Liver (tissue), 9 donors: ENCODE data around the gene BTNL9. TPM values are rescaled to one million over a fixed set of nuclear protein-coding genes. Genes with fewer than 3 reads are reported as not detected.

Source experiments
- DNase-seq: peaks from one replicate; pipeline ENCODE4 v3.0.0-alpha.2; 2017; ENCODE audit warnings: low spot score
- H3K27ac ChIP-seq, 2 donors: one replicate each; pipeline ENCODE4 v1.7.0; 2013; ENCODE audit warnings: inconsistent platforms in 2 of 2, low read length in 2 of 2, control low read depth in 1 of 2, low read depth in 1 of 2, mild to moderate bottlenecking in 1 of 2
- H3K27me3 ChIP-seq, 4 donors: one replicate each; pipeline versions ENCODE4 v1.6.1 to v1.7.0; 2013; ENCODE audit warnings: low read length in 3 of 4, inconsistent platforms in 1 of 4, mild to moderate bottlenecking in 1 of 4, moderate library complexity in 1 of 4; ENCODE audit not compliant: control insufficient read depth in 4 of 4, insufficient read depth in 4 of 4
- H3K36me3 ChIP-seq, 4 donors: one replicate each; pipeline versions ENCODE4 v1.6.1 to v1.7.0; 2013; ENCODE audit warnings: low read length in 3 of 4, mild to moderate bottlenecking in 3 of 4, low read depth in 1 of 4, moderate library complexity in 1 of 4; ENCODE audit not compliant: control insufficient read depth in 4 of 4, insufficient read depth in 3 of 4
- H3K4me1 ChIP-seq, 4 donors: one replicate each; pipeline versions ENCODE4 v1.6.1 to v1.7.0; 2013; ENCODE audit warnings: low read length in 3 of 4, mild to moderate bottlenecking in 3 of 4, moderate library complexity in 1 of 4; ENCODE audit not compliant: control insufficient read depth in 4 of 4, insufficient read depth in 4 of 4
- H3K4me3 ChIP-seq, 3 donors: one replicate each; pipeline versions ENCODE4 v1.6.1 to v1.7.0; 2013; ENCODE audit warnings: low read length in 3 of 3, control low read depth in 1 of 3, low read depth in 1 of 3, mild to moderate bottlenecking in 1 of 3
- H3K9ac ChIP-seq, 2 donors: one replicate each; pipeline ENCODE4 v1.7.0; 2013; ENCODE audit warnings: low read length in 2 of 2, mild to moderate bottlenecking in 2 of 2, moderate library complexity in 2 of 2, control low read depth in 1 of 2, low read depth in 1 of 2
- H3K9me3 ChIP-seq, 4 donors: one replicate each; pipeline versions ENCODE4 v1.6.1 to v1.7.0; 2013; ENCODE audit warnings: low read length in 3 of 4; ENCODE audit not compliant: control insufficient read depth in 4 of 4
- ATF3 ChIP-seq: IDR thresholded peaks from 2 replicates; pipeline ENCODE4 v1.6.1; 2016; ENCODE audit warnings: antibody characterized with exemption
- CTCF ChIP-seq: fragments of 150-350 bp; IDR thresholded peaks from 2 replicates; pipeline ENCODE4 v1.5.1; 2017; ENCODE audit warnings: improper control_type of control experiment, low read depth, low read length; ENCODE audit not compliant: missing input control
- EGR1 ChIP-seq, 2 donors: IDR thresholded peaks; 2 replicates each; pipeline ENCODE4 v1.6.1; 2016 to 2018; ENCODE audit warnings: antibody characterized with exemption in 2 of 2, low read depth in 2 of 2
- FOXA1 ChIP-seq: IDR thresholded peaks from 2 replicates; pipeline ENCODE4 v1.6.1; 2016; ENCODE audit warnings: antibody characterized with exemption
- FOXA2 ChIP-seq: IDR thresholded peaks from 2 replicates; pipeline ENCODE4 v1.6.1; 2016; ENCODE audit warnings: antibody characterized with exemption
- GABPA ChIP-seq, 2 donors: IDR thresholded peaks in 1 of 2; conservative IDR thresholded peaks in 1 of 2; 2 replicates each; pipeline ENCODE4 v1.6.1; 2016; ENCODE audit warnings: antibody characterized with exemption in 2 of 2, mild to moderate bottlenecking in 1 of 2, moderate library complexity in 1 of 2
- HNF4A ChIP-seq, 2 donors: conservative IDR thresholded peaks; 2 replicates each; pipeline ENCODE4 v1.6.1; 2016; ENCODE audit warnings: antibody characterized with exemption in 2 of 2, mild to moderate bottlenecking in 2 of 2
- HNF4G ChIP-seq: IDR thresholded peaks from 2 replicates; pipeline ENCODE4 v1.6.1; 2016; ENCODE audit warnings: antibody characterized with exemption
- JUND ChIP-seq, 2 donors: IDR thresholded peaks; 2 replicates each; pipeline ENCODE4 v1.6.1; 2016; ENCODE audit warnings: antibody characterized with exemption in 2 of 2
- MAX ChIP-seq: IDR thresholded peaks from 2 replicates; pipeline ENCODE4 v1.6.1; 2016; ENCODE audit warnings: antibody characterized with exemption
- NR2F2 ChIP-seq: IDR thresholded peaks from 2 replicates; pipeline ENCODE4 v1.6.1; 2016; ENCODE audit warnings: antibody characterized with exemption
- RAD21 ChIP-seq, 2 donors: IDR thresholded peaks; 2 replicates each; pipeline ENCODE4 v1.6.1; 2016; ENCODE audit warnings: antibody characterized with exemption in 2 of 2, mild to moderate bottlenecking in 2 of 2
- REST ChIP-seq: IDR thresholded peaks from 2 replicates; pipeline ENCODE4 v1.6.1; 2016; ENCODE audit warnings: antibody characterized with exemption, mild to moderate bottlenecking
- RXRA ChIP-seq, 2 donors: IDR thresholded peaks; 2 replicates each; pipeline ENCODE4 v1.6.1; 2017 to 2018; ENCODE audit warnings: antibody characterized with exemption in 2 of 2, mild to moderate bottlenecking in 1 of 2
- SP1 ChIP-seq: IDR thresholded peaks from 2 replicates; pipeline ENCODE4 v1.6.1; 2018; ENCODE audit warnings: antibody characterized with exemption, mild to moderate bottlenecking
- TAF1 ChIP-seq: conservative IDR thresholded peaks from 2 replicates; pipeline ENCODE4 v1.6.1; 2016; ENCODE audit warnings: antibody characterized with exemption, mild to moderate bottlenecking
- YY1 ChIP-seq: IDR thresholded peaks from 2 replicates; pipeline ENCODE4 v1.6.1; 2016; ENCODE audit warnings: antibody characterized with exemption, mild to moderate bottlenecking
- ZBTB33 ChIP-seq: IDR thresholded peaks from 2 replicates; pipeline ENCODE4 v1.6.1; 2016; ENCODE audit warnings: antibody characterized with exemption
- WGBS: extraction: QIAGEN DNeasy Blood & Tissue Kit; methylation state at CpG from one replicate; pipeline ENCODE4 v1.1.7; 2013; 5-methylcytosine and 5-hydroxymethylcytosine counted together
- polyA plus RNA-seq, 2 donors: library from polyadenylated mRNA; stranded (reverse) in 1 of 2; unstranded in 1 of 2; fragments of 200-250 nt in 1 of 2; fragments of >200 nt in 1 of 2; fragmentation: Nextera tagmentation in 1 of 2; extraction: Ambion mirVana in 1 of 2; gene quantifications; one replicate each; pipeline versions ENCODE4 v1.2.1 to v1.2.3, GENCODE V29; 2013 to 2015
- total RNA-seq, 2 donors: library from RNA; depleted of rRNA; stranded (reverse); fragments of >200 nt; gene quantifications; one replicate each; pipeline ENCODE4 v1.2.3, GENCODE V29; 2014
- donor health status: healthy.
- donor health status: healthy.
- donor health status: healthy.
- donor health status: healthy.
- donor health status: healthy.

BTNL9 gene
- total and polyA plus RNA-seq, 4 donors, result 1.4 to 12.0 (median 4.7) TPM

- TF ChIP-seq REST (no peak), YY1 (no peak), ATF3 (no peak), EGR1 (IDR thresholded peaks at IDR 0.05; ENCODE audit: low read depth in 2 of 2) (no peak), NR2F2 (no peak), SP1 (no peak), CTCF (no peak), FOXA1 (no peak)
Measured at GRCh38 chr5:181020688-181021087, 19.4 kb upstream of the BTNL9 start (continued).

GRCh38 chr5:181024245-181025064, 15.6 kb upstream of the BTNL9 start:
- H3K36me3 ChIP-seq, result no peaks in the 10 kb centered on the region

More at GRCh38 chr5:181024245-181025064, 15.6 kb upstream of the BTNL9 start:
- no peak overlapping the region for H3K4me3 ChIP-seq
- H3K9me3 ChIP-seq, result peaks cover 0 to 22% (median 4%) of the 10 kb centered on the region in 4 donors
- no peak for DNase-seq
- H3K27me3 ChIP-seq, result peaks cover 0 to 4% (median 0%) of the 10 kb centered on the region in 4 donors
- no peaks in the 10 kb centered on the region for H3K4me1 ChIP-seq
- no peak overlapping the region for H3K27ac ChIP-seq
- no peak overlapping the region for H3K9ac ChIP-seq
- no peak for TF ChIP-seq FOXA2
- no peak for TF ChIP-seq SP1
- TF ChIP-seq CTCF, result no peak
- no peak for TF ChIP-seq HNF4A (conservative IDR thresholded peaks at IDR 0.05)
- no peak for TF ChIP-seq GABPA (IDR thresholded peaks at IDR 0.05 in 1 of 2, conservative IDR thresholded peaks at IDR 0.05 in 1 of 2)
- TF ChIP-seq HNF4G, result no peak
- TF ChIP-seq YY1, result no peak
- no peak for TF ChIP-seq RXRA (IDR thresholded peaks at IDR 0.05)
- TF ChIP-seq MAX, result no peak
- TF ChIP-seq JUND (IDR thresholded peaks at IDR 0.05), result no peak
- no peak for TF ChIP-seq REST
- TF ChIP-seq ATF3, result no peak
- no peak for TF ChIP-seq FOXA1
- TF ChIP-seq RAD21 (IDR thresholded peaks at IDR 0.05), result no peak
- no peak for TF ChIP-seq NR2F2
- TF ChIP-seq ZBTB33, result no peak
- no peak for TF ChIP-seq TAF1
- 63% methylated on average over 1 of the region's 1 CpG for WGBS
